Thoracic aorta (tissue), 2 donors: ENCODE measurements around the gene AGR2. TPM values are rescaled to one million over a fixed set of nuclear protein-coding genes. Genes with fewer than 3 reads are reported as not detected.

ENCODE experiments used
- ATAC-seq: fragments of 150-250 bp; one replicate; pipeline ENCODE4 v1.8.0; 2017; ENCODE audit warnings: low read depth; ENCODE audit not compliant: insufficient number of reproducible peaks, low FRiP score
- DNase-seq: peaks from one replicate; pipeline ENCODE4 v3.0.0-alpha.2; 2020; ENCODE audit warnings: low spot score
- H3K27ac ChIP-seq, 2 donors: fragments of 200-600 bp; sonication (generic); 1 replicate in 1 of 2; 2 replicates in 1 of 2; pipeline ENCODE4 v1.5.1; 2016; ENCODE audit warnings: mild to moderate bottlenecking in 2 of 2, moderate library complexity in 2 of 2
- H3K27me3 ChIP-seq: fragments of 200-600 bp; sonication (generic); replicated peaks from 2 replicates; pipeline ENCODE4 v1.6.0; 2016; ENCODE audit warnings: mild to moderate bottlenecking; ENCODE audit not compliant: insufficient read depth
- H3K36me3 ChIP-seq: fragments of 200-600 bp; sonication (generic); one replicate; pipeline ENCODE4 v1.5.1; 2016
- H3K4me1 ChIP-seq, 2 donors: fragments of 200-600 bp; sonication (generic); 1 replicate in 1 of 2; 2 replicates in 1 of 2; pipeline versions ENCODE4 v1.5.1 to v1.6.0; 2016; ENCODE audit warnings: low read depth in 2 of 2, mild to moderate bottlenecking in 1 of 2; ENCODE audit not compliant: control insufficient read depth in 1 of 2
- H3K4me3 ChIP-seq: fragments of 200-600 bp; sonication (generic); 2 replicates; pipeline ENCODE4 v1.5.1; 2016; ENCODE audit warnings: mild to moderate bottlenecking
- H3K9me3 ChIP-seq: fragments of 200-600 bp; sonication (generic); 2 replicates; pipeline ENCODE4 v1.5.1; 2016
- total RNA-seq, 2 donors: library from RNA; depleted of rRNA; stranded (reverse); fragments of >200 nt; gene quantifications; one replicate each; pipeline versions ENCODE4 v1.1.0 to v1.2.3, GENCODE V29; 2016
- TF ChIP-seq, protein P1 (sequence below): fragments of 200-600 bp; sonication (generic); IDR thresholded peaks from one replicate; pipeline ENCODE4 v1.5.1; 2019; ENCODE audit warnings: antibody characterized with exemption

AGR2 gene
- total RNA-seq, 2 donors from 2014 or later, result 25.2 TPM; not detected in 1

DNA sequence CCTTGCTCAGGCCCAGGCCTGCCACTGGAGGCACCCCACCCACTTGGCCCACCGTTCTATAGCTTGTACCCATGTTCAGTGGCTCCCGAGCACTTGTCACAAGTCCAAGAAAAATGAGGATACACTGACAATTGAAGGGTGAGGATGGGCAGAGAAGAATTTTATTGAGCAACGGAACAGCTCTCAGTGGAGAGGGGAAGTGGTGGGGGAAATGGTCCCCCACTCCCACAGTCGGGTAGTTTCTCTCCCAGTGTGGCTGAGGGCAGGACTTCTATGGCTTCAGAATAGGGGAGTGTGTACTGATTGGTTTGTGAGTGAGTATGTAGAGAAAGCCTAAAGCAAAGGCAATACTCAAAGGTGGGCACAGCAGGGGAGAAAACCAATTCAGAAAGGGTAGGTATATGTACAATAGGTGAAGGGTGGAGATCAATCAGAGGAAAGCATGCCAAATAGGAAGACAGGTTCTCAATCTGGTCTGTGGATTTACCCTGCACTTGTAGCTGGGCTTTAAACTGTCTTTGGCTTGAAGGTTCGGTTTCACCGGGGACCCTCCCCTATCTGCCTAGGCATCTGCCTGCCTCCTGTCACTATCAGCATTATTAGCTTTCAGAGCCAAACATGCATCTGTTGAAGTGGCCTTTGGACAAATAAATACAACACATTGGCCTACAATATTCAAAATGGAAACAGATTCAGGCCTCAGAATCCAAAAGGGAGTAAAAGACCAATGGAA lies 60.1 kb downstream of the AGR2 start:
- TF ChIP-seq, protein P1, sequence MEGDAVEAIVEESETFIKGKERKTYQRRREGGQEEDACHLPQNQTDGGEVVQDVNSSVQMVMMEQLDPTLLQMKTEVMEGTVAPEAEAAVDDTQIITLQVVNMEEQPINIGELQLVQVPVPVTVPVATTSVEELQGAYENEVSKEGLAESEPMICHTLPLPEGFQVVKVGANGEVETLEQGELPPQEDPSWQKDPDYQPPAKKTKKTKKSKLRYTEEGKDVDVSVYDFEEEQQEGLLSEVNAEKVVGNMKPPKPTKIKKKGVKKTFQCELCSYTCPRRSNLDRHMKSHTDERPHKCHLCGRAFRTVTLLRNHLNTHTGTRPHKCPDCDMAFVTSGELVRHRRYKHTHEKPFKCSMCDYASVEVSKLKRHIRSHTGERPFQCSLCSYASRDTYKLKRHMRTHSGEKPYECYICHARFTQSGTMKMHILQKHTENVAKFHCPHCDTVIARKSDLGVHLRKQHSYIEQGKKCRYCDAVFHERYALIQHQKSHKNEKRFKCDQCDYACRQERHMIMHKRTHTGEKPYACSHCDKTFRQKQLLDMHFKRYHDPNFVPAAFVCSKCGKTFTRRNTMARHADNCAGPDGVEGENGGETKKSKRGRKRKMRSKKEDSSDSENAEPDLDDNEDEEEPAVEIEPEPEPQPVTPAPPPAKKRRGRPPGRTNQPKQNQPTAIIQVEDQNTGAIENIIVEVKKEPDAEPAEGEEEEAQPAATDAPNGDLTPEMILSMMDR, result no peak
- H3K9me3 ChIP-seq, result no peaks in the 10 kb centered on the region
- no peak overlapping the region for H3K4me3 ChIP-seq
- H3K4me1 ChIP-seq, result no peaks in the 10 kb centered on the region
- DNase-seq (no peak), ATAC-seq (no peak)
- no peaks in the 10 kb centered on the region for H3K27me3 ChIP-seq
- H3K27ac ChIP-seq, result no peak overlapping the region
- no peaks in the 10 kb centered on the region for H3K36me3 ChIP-seq

DNA sequence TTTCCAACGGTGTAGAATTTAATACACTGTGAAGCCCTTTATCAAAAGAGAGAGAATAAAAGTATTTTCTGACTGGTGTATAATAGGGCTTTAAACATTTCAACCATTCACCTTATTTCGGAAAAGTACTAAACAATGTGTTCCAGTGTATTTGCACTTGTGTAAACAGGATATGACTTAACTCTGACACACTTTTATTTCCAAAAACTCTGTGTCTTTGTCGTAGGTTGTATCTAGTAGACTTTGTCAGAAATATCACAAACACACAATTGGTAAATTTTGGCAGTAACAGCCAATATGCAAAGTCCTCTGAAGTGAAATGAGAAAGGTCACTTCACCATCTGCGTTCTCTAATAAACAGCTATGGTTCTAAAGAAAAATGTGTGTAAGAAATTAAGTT lies 61.6 kb downstream of the AGR2 start:
- Histone ChIP-seq H3K27ac (no peak overlapping the region), H3K4me3 (no peak overlapping the region), H3K9me3 (no peaks in the 10 kb centered on the region), H3K27me3 (no peaks in the 10 kb centered on the region), H3K36me3 (no peaks in the 10 kb centered on the region), H3K4me1 (no peaks in the 10 kb centered on the region)
- no peak for ATAC-seq
- DNase-seq, result no peak
- TF ChIP-seq, protein P1, result no peak

DNA sequence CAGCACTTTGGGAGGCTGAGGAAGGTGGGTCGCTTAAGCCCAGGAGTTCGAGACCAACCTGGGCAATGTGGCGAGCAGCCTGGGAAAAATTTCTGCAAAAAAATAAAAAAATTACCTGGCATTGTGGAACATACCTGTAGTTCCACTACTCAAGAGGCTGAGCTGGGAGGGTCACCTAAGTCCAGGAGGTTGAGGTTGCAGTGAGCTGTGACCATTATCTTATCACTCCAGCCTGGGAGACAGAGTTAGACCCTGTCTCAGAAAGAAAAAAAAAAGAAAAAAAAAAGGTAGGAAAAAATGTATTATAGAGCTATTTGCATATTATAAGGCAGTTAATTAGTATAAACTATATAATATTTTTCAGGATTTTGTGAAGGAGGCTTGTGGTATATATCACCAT lies 62.3 kb downstream of the AGR2 start:
- no peaks in the 10 kb centered on the region for H3K9me3 ChIP-seq
- no peak overlapping the region for H3K27ac ChIP-seq
- TF ChIP-seq, protein P1, result no peak
- no peaks in the 10 kb centered on the region for H3K27me3 ChIP-seq
- no peaks in the 10 kb centered on the region for H3K36me3 ChIP-seq
- ATAC-seq (no peak), DNase-seq (no peak)
- H3K4me1 ChIP-seq, result no peaks in the 10 kb centered on the region
- no peak overlapping the region for H3K4me3 ChIP-seq

Other genes with a start within 250 kb of the AGR2 start
- 10 to 100 TPM in 1 of 2 donors, 1 to 10 TPM in 1; 9.1 to 10.2 TPM for gene ANKMY2, start 159.2 kb downstream of the AGR2 start, total RNA-seq
- 10 to 100 TPM; 19.5 to 40.9 TPM for gene BZW2, start 158.8 kb downstream of the AGR2 start, total RNA-seq
- 1 to 10 TPM; 1.5 to 6.4 TPM for gene TSPAN13, start 51.2 kb downstream of the AGR2 start, total RNA-seq
- gene AGR3, start 77.0 kb upstream of the AGR2 start, total RNA-seq, result 10 to 100 TPM in 1 of 2 donors, not detected in 1; 22.2 TPM